Mesodermal cell (in vitro differentiated cells): ENCODE data around the gene CST3.
A peak's percentile ranks its signal among the peaks of the same experiment; 100 is the strongest.
"Not testable (repeated sequence)": the region's sequence is repeated elsewhere in the genome, so short reads cannot be mapped to it uniquely, and the experiment has no call there.

Experiments used
- H3K27ac ChIP-seq: 2 replicates; pipeline ENCODE4 v1.7.0; 2013; ENCODE audit warnings: mild to moderate bottlenecking, low read depth, low read length, moderate library complexity; ENCODE audit not compliant: severe bottlenecking
- H3K36me3 ChIP-seq: 2 replicates; pipeline ENCODE4 v1.7.1; 2013; ENCODE audit warnings: mild to moderate bottlenecking, low read length, moderate library complexity; ENCODE audit not compliant: control insufficient read depth, insufficient read depth
- H3K4me1 ChIP-seq: one replicate; pipeline ENCODE4 v1.7.1; 2013; ENCODE audit warnings: mild to moderate bottlenecking, low read length; ENCODE audit not compliant: insufficient read depth, control insufficient read depth, poor library complexity, severe bottlenecking
- H3K4me3 ChIP-seq: 2 replicates; pipeline ENCODE4 v1.7.0; 2013; ENCODE audit warnings: low read length, control low read depth, mild to moderate bottlenecking; ENCODE audit not compliant: insufficient read depth, poor library complexity, severe bottlenecking; ENCODE audit errors: extremely low read depth
- H3K9me3 ChIP-seq: 2 replicates; pipeline ENCODE4 v1.7.1; 2013; ENCODE audit warnings: mild to moderate bottlenecking, low read length, moderate library complexity; ENCODE audit not compliant: control insufficient read depth
- WGBS, 2 experiments: methylation state at CpG; one replicate each; pipeline ENCODE4 v1.1.5; 2013; ENCODE audit warnings: missing lambda C conversion rate in 2 of 2; ENCODE audit not compliant: insufficient coverage in 2 of 2; 5-methylcytosine and 5-hydroxymethylcytosine counted together

CST3 gene

GRCh38 chr20:23662276-23662870, 24.6 kb upstream of the CST3 start:
- H3K27ac ChIP-seq, result no peak overlapping the region
- H3K9me3 ChIP-seq, result no peaks in the 10 kb centered on the region
- peaks cover 31% of the 10 kb centered on the region for H3K4me1 ChIP-seq
- 96 to 97% methylated on average over 7 to 9 of the region's 9 CpGs for WGBS, 2 experiments
- no peak overlapping the region for H3K4me3 ChIP-seq
- no peaks in the 10 kb centered on the region for H3K36me3 ChIP-seq

- Histone ChIP-seq H3K36me3 (no peaks in the 10 kb centered on the region), H3K4me1 (peaks cover 31% of the 10 kb centered on the region), H3K9me3 (no peaks in the 10 kb centered on the region), H3K27ac (no peak overlapping the region), H3K4me3 (no peak overlapping the region)
- 93 to 100% methylated on average over 2 to 5 of the region's 6 CpGs for WGBS, 2 experiments
Measured at GRCh38 chr20:23661002-23661429, 23.3 kb upstream of the CST3 start.

- no peaks in the 10 kb centered on the region for H3K9me3 ChIP-seq
- H3K4me3 ChIP-seq, result no peak overlapping the region
- H3K27ac ChIP-seq, result no peak overlapping the region
- H3K4me1 ChIP-seq, result peaks cover 36% of the 10 kb centered on the region
- H3K36me3 ChIP-seq, result no peaks in the 10 kb centered on the region
- 84 to 85% methylated on average over 8 of the region's 8 CpGs for WGBS, 2 experiments
Measured at GRCh38 chr20:23659989-23660837, 22.5 kb upstream of the CST3 start.

- WGBS, 2 experiments, result 94 to 95% methylated on average over 2 of the region's 2 CpGs
- H3K27ac ChIP-seq, result peak overlapping the region; percentile 48
- H3K36me3 ChIP-seq, H3K4me3 ChIP-seq, H3K9me3 ChIP-seq: not testable (repeated sequence)
- H3K4me1 ChIP-seq, result peaks cover 36% of the 10 kb centered on the region
Measured at GRCh38 chr20:23659610-23659988, 21.8 kb upstream of the CST3 start.

DNA sequence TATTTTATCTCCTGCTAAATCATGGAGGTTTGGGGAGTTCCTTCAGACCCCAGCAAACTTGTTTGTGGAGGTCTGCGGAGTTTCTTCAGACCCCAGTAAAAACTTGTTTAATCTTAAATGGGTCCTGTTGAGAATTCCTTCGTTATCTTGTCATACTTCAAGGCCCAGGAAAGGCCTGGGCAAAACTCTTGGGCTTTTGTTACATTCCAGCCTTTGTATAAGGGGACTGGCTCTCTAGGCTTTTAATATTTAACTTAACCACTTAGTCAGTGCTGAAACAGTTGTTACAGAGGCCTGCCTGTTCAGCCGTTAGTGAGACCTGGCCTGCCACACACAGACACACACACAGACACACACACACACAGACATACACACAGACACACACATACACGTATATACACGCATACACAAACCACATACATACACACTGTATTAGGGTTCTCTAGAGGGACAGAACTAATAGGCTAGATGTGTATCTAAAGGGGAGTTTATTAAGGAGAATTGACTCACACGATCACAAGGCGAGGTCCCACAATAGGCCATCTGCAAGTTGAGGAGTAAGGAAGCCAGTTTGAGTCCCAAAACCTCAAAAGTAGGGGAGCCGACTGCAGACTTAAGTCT, 21.3 kb upstream of the CST3 start:
- Histone ChIP-seq H3K36me3 (no peaks in the 10 kb centered on the region), H3K27ac (peak overlapping the region; percentile 48), H3K9me3 (no peaks in the 10 kb centered on the region), H3K4me1 (peaks cover 36% of the 10 kb centered on the region), H3K4me3 (no peak overlapping the region)
- 87 to 92% methylated on average over 4 to 6 of the region's 8 CpGs for WGBS, 2 experiments

DNA sequence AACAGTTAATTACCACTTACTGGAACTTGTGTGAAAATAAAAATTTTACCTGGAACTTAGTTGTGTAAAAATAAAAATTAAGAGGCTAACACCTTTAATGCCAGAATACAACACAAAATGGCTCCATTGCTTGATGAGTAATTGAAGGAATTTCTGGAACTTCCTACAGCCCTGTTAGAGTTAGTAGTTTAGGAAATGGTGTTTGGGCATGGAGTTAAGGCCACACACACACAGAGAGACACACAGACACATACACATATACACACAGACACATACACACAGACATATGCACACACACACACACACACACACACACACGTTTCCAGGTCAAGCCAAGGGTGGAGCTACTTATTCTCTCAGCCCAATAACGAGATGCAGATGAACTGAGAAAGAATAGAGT, 20.6 kb upstream of the CST3 start:
- no peaks in the 10 kb centered on the region for H3K9me3 ChIP-seq
- no peaks in the 10 kb centered on the region for H3K36me3 ChIP-seq
- peak overlapping the region; percentile 48 for H3K27ac ChIP-seq
- H3K4me1 ChIP-seq, result peaks cover 36% of the 10 kb centered on the region
- 83% methylated on average over 1 of the region's 2 CpGs; no CpG with 5 or more reads in 1 of the 2 experiments for WGBS, 2 experiments
- H3K4me3 ChIP-seq, result no peak overlapping the region

- Histone ChIP-seq H3K27ac (no peak overlapping the region), H3K4me3 (no peak overlapping the region), H3K9me3 (no peaks in the 10 kb centered on the region), H3K36me3 (no peaks in the 10 kb centered on the region), H3K4me1 (peaks cover 39% of the 10 kb centered on the region)
- 86 to 97% methylated on average over 5 of the region's 8 CpGs for WGBS, 2 experiments
Measured at GRCh38 chr20:23657202-23657601, 19.4 kb upstream of the CST3 start.

DNA sequence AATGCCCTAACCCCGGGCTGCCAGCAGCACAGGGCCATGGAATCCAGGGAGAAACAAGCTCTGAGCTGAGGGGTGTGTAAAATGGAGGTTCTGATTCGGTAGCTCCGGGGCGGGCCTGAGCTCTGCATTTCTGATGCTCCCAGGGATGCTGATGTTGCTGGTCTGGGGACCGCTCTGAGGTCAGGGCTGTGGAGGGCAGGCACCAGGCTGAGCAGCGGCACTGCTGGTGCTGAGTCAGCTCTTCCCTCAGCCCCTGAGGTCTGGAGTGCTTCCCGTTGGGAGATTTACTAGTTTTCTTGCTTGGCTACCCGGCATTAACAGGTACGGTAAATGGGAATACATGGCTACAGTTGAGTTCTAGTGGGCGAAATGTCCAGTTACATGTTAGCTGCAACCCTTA, 18.6 kb upstream of the CST3 start:
- WGBS, 2 experiments, result 72 to 84% methylated on average over 7 to 10 of the region's 10 CpGs
- Histone ChIP-seq H3K9me3 (no peaks in the 10 kb centered on the region), H3K4me1 (peaks cover 39% of the 10 kb centered on the region), H3K36me3 (no peaks in the 10 kb centered on the region), H3K27ac (no peak overlapping the region), H3K4me3 (no peak overlapping the region)

DNA sequence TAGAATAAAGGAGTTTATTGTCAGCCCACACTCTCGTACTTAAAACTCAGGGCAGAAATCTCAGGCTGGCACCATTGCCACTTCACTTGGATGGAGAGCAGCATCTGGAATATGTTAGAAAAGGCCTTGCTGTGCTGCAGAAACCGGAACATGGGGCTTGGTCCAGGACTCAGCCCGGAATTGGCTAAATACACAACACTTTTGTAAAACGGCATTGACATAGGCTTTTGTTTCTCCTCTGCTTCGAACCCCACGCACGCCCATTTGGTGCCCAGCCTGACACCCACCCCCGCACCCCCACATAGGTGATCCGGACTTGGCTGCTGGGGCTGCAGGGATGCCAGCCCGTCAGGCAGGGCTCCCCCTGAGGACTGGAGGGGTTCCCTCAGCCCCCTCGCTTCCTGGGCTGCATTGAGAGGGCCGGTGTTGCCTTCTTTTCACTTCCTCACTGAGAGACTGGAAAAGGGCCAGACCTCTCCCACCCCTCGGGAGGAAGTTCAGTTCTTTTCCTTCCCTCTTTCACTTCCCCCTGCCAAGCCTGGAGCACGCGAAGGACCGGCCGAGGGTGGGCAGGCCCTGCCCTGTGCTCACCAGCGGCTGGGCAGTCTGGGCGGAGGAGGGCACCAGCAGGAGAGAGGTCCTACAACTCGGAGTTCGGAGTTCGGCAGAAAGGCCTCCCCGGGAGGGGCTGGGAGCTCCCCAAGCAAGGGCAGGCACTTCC, 17.9 kb upstream of the CST3 start:
- peaks cover 35% of the 10 kb centered on the region for H3K4me1 ChIP-seq
- no peak overlapping the region for H3K27ac ChIP-seq
- H3K9me3 ChIP-seq, result no peaks in the 10 kb centered on the region
- no peaks in the 10 kb centered on the region for H3K36me3 ChIP-seq
- 84 to 87% methylated on average over 14 to 19 of the region's 23 CpGs for WGBS, 2 experiments
- H3K4me3 ChIP-seq, result no peak overlapping the region

DNA sequence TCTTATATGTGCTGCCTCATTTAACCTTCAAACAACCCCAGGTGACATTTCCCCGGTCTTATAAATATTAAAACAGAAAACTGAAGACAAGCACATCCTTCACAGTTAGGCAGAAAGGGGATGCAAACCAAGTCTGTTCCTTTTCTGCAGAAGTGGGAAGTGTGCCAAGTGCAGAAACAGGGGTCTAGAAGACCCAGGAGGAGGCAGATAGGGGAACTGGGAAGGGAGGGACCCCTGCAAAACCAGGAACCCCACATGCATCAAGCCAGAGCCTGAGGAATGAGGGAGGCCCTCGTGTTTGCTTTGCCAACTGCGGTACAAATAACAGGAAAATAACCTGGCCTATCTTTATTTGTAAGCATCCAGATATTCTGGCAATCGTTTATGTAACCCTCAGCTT, 17.0 kb upstream of the CST3 start:
- Histone ChIP-seq H3K9me3 (no peaks in the 10 kb centered on the region), H3K27ac (no peak overlapping the region), H3K4me3 (no peak overlapping the region), H3K4me1 (peaks cover 29% of the 10 kb centered on the region), H3K36me3 (no peaks in the 10 kb centered on the region)
- 90 to 100% methylated on average over 2 of the region's 4 CpGs for WGBS, 2 experiments
